ENCODE data around the gene NINJ2. TPM values are rescaled to one million over a fixed set of nuclear protein-coding genes. Genes with fewer than 3 reads are reported as not detected.

NINJ2 gene
- polyA plus RNA-seq, 1 of the 3 experiments (the other 2 are of a cell fraction): 0.07 TPM

- TF ChIP-seq CTCF (IDR thresholded peaks at IDR 0.05) (no peak), MXI1 (IDR thresholded peaks at IDR 0.05; ENCODE audit: low read depth, low read length) (no peak), MAX (IDR thresholded peaks at IDR 0.05; ENCODE audit: low read depth) (no peak), TAF1 (IDR thresholded peaks at IDR 0.05; ENCODE audit: borderline replicate concordance, low read depth, low read length) (no peak), USF2 (IDR thresholded peaks at IDR 0.05; ENCODE audit: borderline replicate concordance, low read depth, low read length) (no peak)
- DNase-seq: no peak
- Histone ChIP-seq H3K27ac (ENCODE audit: low read depth in 2 of 2, low read length in 1 of 2) (no peak overlapping the region), H3K27me3 (ENCODE audit: insufficient read depth) (no peaks in the 10 kb centered on the region), H2AFZ (ENCODE audit: low read depth) (no peak overlapping the region), H3K9me2 (no peaks in the 10 kb centered on the region), H3K9me3 (no peaks in the 10 kb centered on the region), H3K4me1 (ENCODE audit: control insufficient read depth in 1 of 2, insufficient read depth in 2 of 2, low read depth in 1 of 2, low read length in 1 of 2) (no peaks in the 10 kb centered on the region), H3F3A (replicated peaks; ENCODE audit: insufficient read depth) (no peaks in the 10 kb centered on the region), H3K4me3 (ENCODE audit: low read depth in 2 of 2, low read length in 1 of 2) (no peak overlapping the region), H3K36me3 (replicated peaks in 1 of 2; ENCODE audit: control insufficient read depth in 1 of 2, insufficient read depth in 2 of 2, low read length in 1 of 2) (no peaks in the 10 kb centered on the region), H3K79me2 (ENCODE audit: insufficient read depth) (no peaks in the 10 kb centered on the region), H4K20me1 (ENCODE audit: insufficient read depth) (no peaks in the 10 kb centered on the region), H3K4me2 (no peak overlapping the region), H3K9ac (no peak overlapping the region)
- CTCF ChIA-PET: no interaction called here
- 80% methylated on average over 10 of the region's 10 CpGs for WGBS (ENCODE audit: low lambda C conversion rate)
- POLR2A ChIA-PET: no interaction called here
These were observed 18.5 kb upstream of the NINJ2 start for GRCh38 chr12:681568-682256.

GRCh38 chr12:678747-679712 is 15.8 kb upstream of the NINJ2 start:
- TF ChIP-seq TCF12 (IDR thresholded peaks at IDR 0.05): no peak
- no peak for TF ChIP-seq EZH2phosphoT487 (IDR thresholded peaks at IDR 0.05; ENCODE audit: borderline replicate concordance, low read depth)
- no peak for TF ChIP-seq TAF1 (IDR thresholded peaks at IDR 0.05; ENCODE audit: borderline replicate concordance, low read depth, low read length)
- no peak for TF ChIP-seq EP300 (IDR thresholded peaks at IDR 0.05; ENCODE audit: borderline replicate concordance in 1 of 2, low read depth in 1 of 2, low read length in 1 of 2)
- TF ChIP-seq FOXM1 (IDR thresholded peaks at IDR 0.05; ENCODE audit: low read depth): no peak
- no peak for TF ChIP-seq SIN3A (IDR thresholded peaks at IDR 0.05; ENCODE audit: borderline replicate concordance, low read depth, low read length)
- TF ChIP-seq MEF2A (IDR thresholded peaks at IDR 0.05; ENCODE audit: borderline replicate concordance, low read depth): no peak
- TF ChIP-seq PBX3 (IDR thresholded peaks at IDR 0.05): no peak
- no peak for TF ChIP-seq RXRA (IDR thresholded peaks at IDR 0.05; ENCODE audit: borderline replicate concordance, low read depth)
- no peak for TF ChIP-seq MAX (IDR thresholded peaks at IDR 0.05; ENCODE audit: low read depth)
- Histone ChIP-seq H3K27ac (ENCODE audit: low read depth in 2 of 2, low read length in 1 of 2) (no peak overlapping the region), H3K27me3 (ENCODE audit: insufficient read depth) (no peaks in the 10 kb centered on the region; the same call in 1 of the 2 replicates), H4K20me1 (ENCODE audit: insufficient read depth) (no peaks in the 10 kb centered on the region), H3F3A (replicated peaks; ENCODE audit: insufficient read depth) (no peaks in the 10 kb centered on the region), H3K9me2 (no peaks in the 10 kb centered on the region), H3K9ac (no peak overlapping the region), H3K9me3 (no peaks in the 10 kb centered on the region), H3K4me1 (ENCODE audit: control insufficient read depth in 1 of 2, insufficient read depth in 2 of 2, low read depth in 1 of 2, low read length in 1 of 2) (no peaks in the 10 kb centered on the region), H2AFZ (ENCODE audit: low read depth) (no peak overlapping the region), H3K4me2 (no peak overlapping the region), H3K36me3 (replicated peaks in 1 of 2; ENCODE audit: control insufficient read depth in 1 of 2, insufficient read depth in 2 of 2, low read length in 1 of 2) (no peaks in the 10 kb centered on the region), H3K4me3 (ENCODE audit: low read depth in 2 of 2, low read length in 1 of 2) (no peak overlapping the region), H3K79me2 (ENCODE audit: insufficient read depth) (no peaks in the 10 kb centered on the region)
- CTCF ChIA-PET: interaction anchor here (0.9 to 1.3 kb wide), 3 partner anchors 11 to 16 kb away, joined by 3 read pairs; no protein-coding TSS in a partner anchor
- DNase-seq: no peak
- WGBS (ENCODE audit: low lambda C conversion rate): 83% methylated on average over 17 of the region's 17 CpGs
- POLR2A ChIA-PET: no interaction called here
